NCI-H2196 treated with DMSO at 0.1 percent for 48 hours (cell line): Measurements from ENCODE around the gene ZFHX3.
"Not testable (repeated sequence)": the region's sequence is repeated elsewhere in the genome, so short reads cannot be mapped to it uniquely, and the experiment has no call there.

Source experiments
- DNase-seq: peaks from one replicate; lab custom pipeline; 2025; ENCODE audit not compliant: unreplicated experiment; lab: John Stamatoyannopoulos, UW

ZFHX3 gene

GRCh38 chr16:73000020-73000906, 47.7 kb downstream of the ZFHX3 start:
- DNase-seq, result no peak

- DNase-seq, result peak; percentile 24
Observed at GRCh38 chr16:72999541-73000019, 48.3 kb downstream of the ZFHX3 start.

GRCh38 chr16:72997141-72997542, 50.8 kb downstream of the ZFHX3 start:
- no peak for DNase-seq

- DNase-seq, result no peak
Observed at GRCh38 chr16:72996291-72997062, 51.5 kb downstream of the ZFHX3 start.

GRCh38 chr16:72995882-72996270, 52.1 kb downstream of the ZFHX3 start:
- not testable (repeated sequence) for DNase-seq

- DNase-seq, result no peak
Observed at GRCh38 chr16:72995151-72995881, 52.6 kb downstream of the ZFHX3 start.

- no peak for DNase-seq
Observed at GRCh38 chr16:72992142-72992601, 55.8 kb downstream of the ZFHX3 start.

- no peak for DNase-seq
Observed at GRCh38 chr16:72991644-72992043, 56.3 kb downstream of the ZFHX3 start.

GRCh38 chr16:72991211-72991610, 56.7 kb downstream of the ZFHX3 start:
- DNase-seq, result no peak

- no peak for DNase-seq
Observed at GRCh38 chr16:72990571-72990970, 57.4 kb downstream of the ZFHX3 start.

- peak; percentile 5 for DNase-seq
Observed at GRCh38 chr16:72989579-72990551, 58.1 kb downstream of the ZFHX3 start.

GRCh38 chr16:72989203-72989578, 58.7 kb downstream of the ZFHX3 start:
- not testable (repeated sequence) for DNase-seq

- DNase-seq, result no peak
Observed at GRCh38 chr16:72988569-72988968, 59.4 kb downstream of the ZFHX3 start.

- DNase-seq, result no peak
Observed at GRCh38 chr16:72987480-72987901, 60.4 kb downstream of the ZFHX3 start.

- DNase-seq, result no peak
Observed at GRCh38 chr16:72985995-72986394, 61.9 kb downstream of the ZFHX3 start.

- DNase-seq, result no peak
Observed at GRCh38 chr16:72985148-72985941, 62.6 kb downstream of the ZFHX3 start.

GRCh38 chr16:72983728-72984350, 64.1 kb downstream of the ZFHX3 start:
- DNase-seq, result no peak

GRCh38 chr16:72983241-72983640, 64.7 kb downstream of the ZFHX3 start:
- no peak for DNase-seq

- no peak for DNase-seq
Observed at GRCh38 chr16:72979974-72980373, 68.0 kb downstream of the ZFHX3 start.
